Activated CD4-positive, alpha-beta T cell treated with anti-CD3 and anti-CD28 coated beads for 4 hours (primary cell): ENCODE data around the gene A1CF.
"Not testable (repeated sequence)": the region's sequence is repeated elsewhere in the genome, so short reads cannot be mapped to it uniquely, and the experiment has no call there.

Experiments
- DNase-seq, 2 donors: peaks; one replicate each; pipeline ENCODE4 v3.0.0-alpha.2; 2020

The A1CF gene

DNA sequence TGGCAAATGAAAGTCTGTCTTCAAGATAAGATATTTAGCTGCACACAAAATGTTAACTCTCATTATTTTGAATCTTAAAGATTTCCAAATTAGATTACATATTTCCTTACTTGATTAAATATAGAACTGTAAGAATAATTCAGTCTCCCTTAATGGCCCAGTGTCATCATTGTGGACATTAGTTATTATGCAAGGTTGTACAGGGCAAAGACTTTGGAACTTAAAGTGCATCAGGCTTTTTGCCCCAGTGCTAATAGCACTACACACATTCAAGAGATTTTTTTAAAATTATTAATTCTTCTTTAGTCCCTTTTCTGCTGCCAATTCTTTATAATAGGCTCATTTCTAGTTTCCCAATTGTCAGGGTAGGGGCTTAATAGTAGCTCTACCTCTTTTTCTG is 103.4 kb downstream of the A1CF start:
- DNase-seq, result not testable (repeated sequence)

DNA sequence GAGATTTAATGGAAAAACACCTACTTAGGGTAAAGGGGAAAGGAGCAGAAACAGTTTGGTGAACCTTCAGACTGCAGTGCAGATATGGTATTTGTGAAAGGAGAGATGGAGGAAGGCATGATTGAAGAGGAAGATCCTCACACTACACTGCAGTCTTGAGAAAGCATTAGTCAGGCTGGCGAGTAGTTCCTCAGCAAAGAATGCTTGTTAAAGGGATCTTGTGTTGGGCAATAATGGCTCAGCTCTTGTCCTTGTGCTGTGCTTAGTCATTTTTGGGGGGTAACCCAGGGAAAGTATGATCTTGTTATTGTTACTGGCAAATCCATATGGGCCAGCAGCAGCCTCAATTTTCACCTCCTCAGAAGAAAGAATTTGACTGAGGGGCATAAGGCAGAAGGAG is 105.4 kb downstream of the A1CF start:
- DNase-seq, result not testable (repeated sequence)

DNA sequence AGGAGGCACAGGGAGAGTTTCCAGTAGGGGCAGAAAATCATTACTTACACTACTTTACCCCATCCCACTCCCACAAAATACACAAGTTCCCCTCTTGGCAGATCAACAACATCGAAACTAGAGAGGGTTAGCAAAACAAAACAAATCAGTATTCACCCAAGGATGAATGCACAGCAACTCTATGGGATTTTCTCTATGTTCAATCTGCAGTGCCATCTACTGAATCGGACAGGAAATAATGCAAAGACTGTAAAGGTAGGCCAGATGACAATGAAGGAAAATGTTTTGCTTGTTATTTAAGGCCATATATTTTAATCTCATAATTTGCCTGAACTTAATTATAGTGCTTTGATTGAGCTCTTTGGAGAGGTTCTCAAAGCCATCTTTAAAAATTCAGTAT is 110.6 kb downstream of the A1CF start:
- not testable (repeated sequence) for DNase-seq

DNA sequence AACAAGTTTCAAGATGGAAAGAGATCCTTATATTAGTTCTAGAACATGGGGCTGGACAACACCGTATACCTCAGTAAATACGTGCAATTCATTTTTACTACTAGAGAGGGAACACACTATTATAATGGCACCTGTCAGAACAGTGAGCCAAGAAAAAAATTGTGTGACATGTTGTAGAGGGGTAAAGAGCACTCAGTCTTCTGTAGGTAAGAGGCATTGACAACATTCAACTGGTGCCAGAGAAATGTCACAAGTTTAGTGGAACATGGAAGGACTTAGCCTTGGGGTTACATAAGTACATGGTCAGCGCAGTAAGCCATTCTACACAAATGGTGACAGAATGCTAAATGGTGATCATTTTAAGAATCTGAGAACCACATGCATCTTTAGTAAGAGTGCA is 113.4 kb downstream of the A1CF start:
- DNase-seq, result not testable (repeated sequence)

DNA sequence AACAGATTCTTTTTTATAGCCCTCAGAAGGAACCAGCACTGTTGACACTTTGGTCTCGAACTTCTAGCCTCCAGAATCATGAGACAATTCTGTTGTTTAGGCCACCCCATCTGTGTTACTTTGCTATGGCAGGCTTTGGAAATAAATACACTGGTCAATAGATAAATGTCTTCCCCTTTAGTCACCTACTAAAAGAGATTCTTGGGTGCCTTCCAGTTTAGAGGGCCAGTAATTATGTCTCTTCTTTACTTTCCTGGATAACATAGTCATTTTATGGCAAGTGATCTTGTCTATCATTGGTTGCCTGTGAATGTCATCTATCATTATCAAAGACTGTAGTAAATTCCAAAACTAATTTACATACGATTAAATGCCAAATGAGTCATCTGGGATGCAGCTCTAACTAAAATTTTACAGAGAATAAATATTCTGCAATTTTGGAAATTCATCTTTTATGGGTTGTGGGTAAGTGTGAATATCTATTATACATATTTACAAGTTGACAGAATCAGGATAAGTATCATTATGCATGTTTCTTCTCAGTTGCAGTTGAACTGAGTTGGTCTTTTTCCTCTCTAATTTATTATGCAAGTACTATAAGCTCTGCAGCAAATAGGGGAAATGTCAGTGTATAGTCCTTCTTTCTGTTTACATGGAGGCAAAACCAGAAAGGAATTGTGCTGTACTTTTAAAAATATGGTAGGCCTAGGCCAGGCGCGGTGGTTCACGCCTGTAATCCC is 118.5 kb downstream of the A1CF start:
- DNase-seq, result not testable (repeated sequence)
